Tongue (tissue), 2 donors: Measurements from ENCODE around the gene ANKRD49. TPM values are rescaled to one million over a fixed set of nuclear protein-coding genes. Genes with fewer than 3 reads are reported as not detected.

Source experiments
- DNase-seq: peaks from one replicate; pipeline ENCODE4 v3.0.0-alpha.2; 2015
- total RNA-seq: library from RNA; depleted of rRNA; stranded (reverse); fragments of >200 nt; gene quantifications from one replicate; pipeline ENCODE4 v1.2.3, GENCODE V29; 2014

Gene ANKRD49
- total RNA-seq, 1 donor from 2014 or later: 19.8 TPM

DNA sequence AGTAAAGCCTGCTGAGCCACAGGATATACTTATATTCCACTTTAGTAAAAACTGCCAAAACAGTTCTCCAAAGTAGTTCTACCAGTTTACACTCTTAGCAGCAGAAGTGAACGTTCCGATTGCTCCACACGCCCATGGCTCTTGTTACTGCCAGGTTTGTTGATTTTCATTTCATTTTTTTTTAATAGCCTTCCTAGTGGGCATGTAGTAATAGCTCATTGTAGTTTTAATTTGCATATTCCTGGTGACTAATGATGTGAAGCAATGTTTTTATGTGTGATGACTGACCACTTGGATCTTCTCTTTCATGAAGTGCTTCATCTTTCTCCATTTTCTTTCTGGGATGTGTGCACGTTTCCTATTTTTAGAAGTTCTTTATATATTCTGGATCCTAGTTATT lies 13.7 kb downstream of the ANKRD49 start:
- no peak for DNase-seq

DNA sequence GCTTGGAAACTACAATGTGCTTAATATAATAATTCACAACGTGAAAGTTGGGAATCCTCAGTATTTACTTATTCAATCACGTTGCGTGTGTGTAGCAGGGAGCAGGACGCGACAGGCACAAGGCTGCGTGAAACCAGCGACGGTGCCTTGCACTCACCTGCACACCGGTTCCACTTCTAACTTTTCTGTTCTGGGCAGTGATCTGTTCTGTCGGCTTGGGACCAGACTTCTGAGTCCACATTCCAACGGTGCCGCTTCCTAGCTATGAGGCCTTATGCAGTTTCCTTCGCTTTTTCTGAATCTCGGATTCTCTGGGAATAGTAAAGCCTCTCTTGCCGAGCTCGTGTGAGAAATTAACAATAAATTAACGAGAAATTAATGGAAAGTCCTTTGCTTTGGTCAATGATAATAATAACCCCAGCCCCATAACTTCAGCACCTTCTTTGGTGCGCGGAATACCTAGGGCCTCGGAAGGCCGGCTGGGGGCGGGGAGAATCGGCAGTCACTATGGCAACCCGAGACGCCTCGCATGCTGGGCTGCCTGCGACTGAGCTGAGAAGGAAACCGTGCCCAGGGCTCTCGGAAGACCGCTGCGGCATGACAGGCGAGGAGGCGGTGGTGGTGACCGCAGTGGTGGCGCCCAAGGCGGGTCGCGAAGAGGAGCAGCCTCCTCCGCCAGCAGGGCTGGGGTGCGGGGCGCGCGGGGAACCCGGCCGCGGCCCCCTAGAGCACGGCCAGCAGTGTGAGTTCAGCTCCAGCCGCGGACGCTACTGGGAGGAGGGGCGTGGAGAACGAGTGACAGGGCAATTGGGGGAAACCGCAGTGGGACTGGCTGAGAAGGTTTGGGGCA lies 18.4 kb downstream of the ANKRD49 start, which contains the start of gene C11orf97:
Gene C11orf97, plus strand, starts transcription at position 530 of the 850 bp plus-strand sequence. Its CDS starts 68 bp downstream, at position 598.
- peak; percentile 66 for DNase-seq

DNA sequence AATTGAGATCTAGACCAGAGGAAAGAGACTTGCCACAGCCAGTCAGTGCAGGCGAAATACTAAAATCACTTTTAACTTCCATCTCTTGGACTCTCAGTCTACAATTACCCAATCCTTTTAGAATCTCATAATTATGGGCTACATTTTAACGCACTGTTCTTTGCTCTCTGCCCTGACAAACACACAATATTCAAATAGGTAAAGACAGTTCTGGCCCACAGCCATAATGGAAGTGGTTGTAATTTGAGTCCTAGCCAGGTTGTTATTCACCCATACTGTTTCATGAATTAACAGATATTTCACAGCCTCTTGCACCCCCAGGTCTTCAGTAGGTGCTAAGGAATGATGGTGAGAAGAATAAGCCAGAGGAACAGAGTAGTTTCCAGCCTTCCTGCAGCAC lies 19.3 kb downstream of the ANKRD49 start:
- DNase-seq: no peak

DNA sequence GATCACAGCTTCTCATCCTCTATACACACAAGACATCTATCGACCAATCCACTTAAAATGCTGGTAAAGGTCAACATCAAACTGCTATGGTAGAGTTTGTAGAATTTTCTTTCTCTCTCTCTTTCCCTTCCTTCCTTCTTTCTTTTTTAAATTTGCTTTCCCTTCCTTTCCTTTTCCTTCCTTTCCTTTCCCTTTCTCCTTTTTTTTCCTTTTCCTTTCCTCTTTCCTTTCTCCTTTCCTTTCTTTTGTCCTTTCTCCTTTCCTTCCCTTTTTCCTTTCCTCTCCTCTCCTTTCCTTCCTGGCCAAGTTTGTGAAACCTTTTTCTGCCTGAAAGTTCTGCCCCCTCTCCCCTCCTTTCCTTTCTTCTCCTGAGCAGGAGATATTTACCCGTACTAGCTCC lies 21.6 kb downstream of the ANKRD49 start:
- no peak for DNase-seq

DNA sequence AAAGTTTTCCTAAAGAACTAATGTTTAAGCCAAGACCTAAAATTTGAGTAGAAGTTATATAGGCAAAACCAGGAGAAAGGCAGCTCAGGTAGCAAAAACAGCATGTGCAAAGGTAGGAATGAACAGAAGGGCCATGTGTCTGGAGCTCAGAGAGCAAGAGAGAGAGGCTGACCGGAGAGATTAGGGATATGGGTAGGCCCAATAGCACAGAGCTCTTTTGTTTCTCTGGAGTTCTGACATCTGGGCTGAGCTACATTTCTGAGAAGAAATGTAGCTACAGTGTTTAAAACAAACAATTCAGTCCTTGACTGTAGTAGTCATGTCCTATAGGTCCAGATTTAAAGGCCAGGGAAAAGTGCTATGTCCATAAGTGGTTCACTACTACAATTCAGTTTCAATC lies 22.9 kb downstream of the ANKRD49 start:
- no peak for DNase-seq

DNA sequence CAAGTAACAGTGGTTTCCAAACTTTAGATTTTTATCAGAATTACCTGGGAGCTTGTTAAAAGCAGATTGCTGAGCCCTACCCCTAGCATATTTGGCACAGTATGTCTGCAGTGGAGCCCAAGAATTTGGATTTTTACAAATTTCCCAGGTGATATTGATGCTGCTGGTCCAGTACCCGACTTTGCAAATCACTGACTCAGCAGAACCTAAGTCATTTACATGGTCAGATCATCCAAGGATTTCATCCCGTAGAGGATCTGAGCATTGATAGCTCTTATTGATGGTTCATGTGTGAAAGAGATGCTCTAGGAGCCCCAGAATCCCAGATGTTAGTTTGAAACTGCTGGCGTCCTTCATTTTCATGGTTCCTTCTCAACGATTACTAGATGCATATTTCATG lies 24.5 kb downstream of the ANKRD49 start:
- DNase-seq: no peak

DNA sequence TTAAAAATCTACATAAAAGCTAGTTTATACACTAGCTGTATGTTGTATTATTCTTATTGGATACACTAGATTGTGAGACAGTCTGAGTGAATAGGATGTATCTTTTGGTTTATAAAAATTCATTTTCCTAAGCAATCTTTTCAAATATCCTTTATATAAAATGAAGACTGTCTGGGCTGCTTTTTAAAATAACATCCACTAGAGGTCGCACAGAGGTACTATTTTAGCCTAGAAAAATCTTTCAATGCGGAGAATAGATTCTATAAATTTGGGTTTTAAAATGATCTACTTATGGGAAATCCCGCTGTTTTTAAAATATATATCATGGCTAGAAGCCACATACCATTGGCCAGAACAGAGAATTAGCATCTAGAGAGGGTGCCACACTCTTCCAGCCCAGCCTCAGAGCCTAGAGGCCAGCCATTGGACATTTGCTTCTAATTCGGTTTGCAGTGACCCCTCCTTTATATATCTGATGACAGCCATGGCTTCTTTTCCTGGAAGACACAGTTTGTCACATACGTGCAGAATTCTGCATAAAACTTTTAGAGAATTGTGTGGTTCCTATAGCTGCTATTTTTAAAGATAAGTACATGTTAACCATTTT lies 25.8 kb downstream of the ANKRD49 start:
- peak; percentile 71 for DNase-seq

DNA sequence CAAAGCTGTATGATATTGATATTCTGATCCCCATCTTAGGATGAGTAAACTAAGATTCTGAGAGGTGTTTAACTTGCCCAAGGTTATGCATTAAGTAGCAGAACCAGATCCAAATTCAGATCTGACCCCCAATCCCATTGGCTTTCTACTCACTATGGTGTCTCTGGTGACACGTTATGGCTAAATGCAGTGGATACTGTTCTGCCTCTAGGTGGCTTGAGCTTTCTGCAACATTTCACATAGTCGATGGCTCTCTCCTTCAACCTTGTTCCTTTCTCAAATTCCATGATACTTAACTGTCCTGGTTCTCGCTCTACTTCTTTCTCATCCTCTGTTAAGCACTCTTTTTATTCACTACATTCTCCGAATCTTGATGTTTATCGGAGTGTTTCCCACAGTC lies 27.9 kb downstream of the ANKRD49 start:
- DNase-seq: no peak

DNA sequence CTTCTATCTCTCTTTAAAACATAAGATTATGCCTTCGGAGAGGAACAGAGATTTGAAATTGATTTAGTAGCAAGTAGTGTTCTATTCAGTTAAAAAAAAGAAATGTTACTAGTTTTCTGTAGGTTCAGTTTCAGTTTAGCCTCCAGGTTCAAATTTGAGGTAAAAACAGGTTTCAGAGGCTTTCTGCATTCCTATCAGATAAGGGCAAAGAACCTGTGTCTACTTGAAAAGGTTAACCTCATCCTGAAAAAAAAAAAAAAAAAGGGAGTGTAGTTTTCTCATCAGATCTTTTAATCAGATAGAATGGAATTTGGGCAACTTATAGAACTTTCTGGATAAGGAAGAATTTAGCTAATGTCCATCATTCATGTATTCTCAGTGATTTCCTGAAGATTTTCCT lies 30.6 kb downstream of the ANKRD49 start:
- no peak for DNase-seq

DNA sequence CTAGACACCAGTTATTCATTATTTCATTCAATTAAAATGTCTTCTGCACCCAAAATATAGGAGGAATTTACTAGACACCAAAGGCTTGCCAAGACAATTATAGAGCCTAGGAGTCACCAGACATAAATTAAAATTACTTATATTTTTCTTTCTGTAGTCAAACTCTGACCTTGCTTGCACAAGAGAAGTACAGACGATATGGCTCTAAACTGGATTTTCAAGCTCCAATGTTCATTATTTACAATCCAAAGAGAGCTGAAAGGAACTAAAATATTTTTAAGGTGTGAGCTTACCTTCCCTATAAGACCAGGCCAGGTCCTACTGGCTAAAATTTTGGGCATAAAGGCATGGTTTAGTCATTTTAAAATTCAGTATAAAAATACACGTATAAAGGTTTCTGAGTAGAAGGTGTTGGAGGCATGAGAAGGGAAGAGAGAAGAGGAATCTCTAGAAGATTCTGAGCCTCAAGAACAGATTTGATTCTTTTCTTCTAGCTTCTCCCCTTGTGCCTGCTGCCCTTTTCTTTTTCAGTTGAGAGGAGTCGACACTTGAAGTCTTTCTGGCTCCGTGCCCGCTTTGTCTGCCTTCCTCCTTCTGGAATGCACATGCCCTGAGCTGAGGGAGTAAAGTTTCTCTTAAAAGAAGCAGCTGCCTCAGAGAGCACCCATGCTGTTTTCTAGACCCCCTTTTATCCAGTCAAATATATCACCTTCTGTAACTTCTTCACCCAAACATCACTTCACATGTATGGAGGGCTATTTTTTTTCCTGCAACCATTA lies 32.0 kb downstream of the ANKRD49 start:
- DNase-seq: peak; percentile 88

DNA sequence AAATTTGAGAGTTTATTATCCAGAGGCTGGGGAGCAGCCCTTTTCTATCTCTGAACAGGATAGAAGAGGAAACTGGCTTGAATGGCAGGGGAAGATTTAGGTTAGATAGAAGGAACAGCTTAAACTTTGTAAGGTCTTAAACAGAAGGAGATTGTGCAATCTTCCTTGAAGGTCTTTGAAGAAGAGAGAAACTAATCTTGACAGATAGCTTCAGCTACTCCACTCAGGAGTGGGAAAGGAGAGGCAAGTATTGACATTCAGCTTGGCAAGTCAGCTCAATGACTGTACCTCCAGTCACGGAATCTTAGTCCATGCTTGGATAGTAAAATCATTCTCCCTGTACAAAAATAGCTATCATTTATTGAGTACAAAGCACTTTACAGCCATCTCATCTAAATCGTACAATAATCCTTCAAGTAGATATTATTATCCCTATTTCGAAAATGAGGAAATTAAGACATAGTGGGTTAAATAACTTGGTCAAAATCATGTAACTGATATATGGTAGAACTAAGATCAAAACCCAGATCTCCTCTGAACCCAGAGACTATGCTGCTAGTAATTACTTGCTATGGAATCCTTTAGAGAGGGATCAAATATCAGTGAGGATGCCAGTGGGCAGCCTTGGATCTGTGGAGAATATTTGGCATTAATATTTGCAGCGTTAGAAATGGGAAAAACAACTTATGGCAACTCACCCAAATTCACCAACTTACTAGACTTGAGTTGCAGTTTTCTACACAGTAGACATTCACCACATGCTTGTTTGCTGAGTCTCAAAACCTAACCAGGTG lies 33.1 kb downstream of the ANKRD49 start:
- no peak for DNase-seq

DNA sequence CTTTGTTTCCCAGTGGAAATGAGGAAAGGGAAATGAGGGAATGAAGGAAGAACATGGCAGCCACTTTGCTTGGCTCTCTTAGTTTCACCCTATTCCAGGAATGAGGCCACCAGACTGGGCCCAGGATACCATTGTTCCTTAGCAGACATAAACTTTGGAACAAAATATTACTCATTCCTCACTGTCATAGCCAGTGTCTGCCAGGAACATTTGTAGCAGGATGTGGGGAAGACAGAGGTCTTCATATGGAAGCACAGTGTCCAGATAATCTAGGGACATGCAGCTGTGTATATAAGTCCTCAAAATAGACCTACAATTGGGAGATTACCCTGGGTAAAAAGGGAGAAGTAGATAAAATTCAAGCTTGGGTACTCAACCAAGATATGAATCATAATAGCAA lies 34.8 kb downstream of the ANKRD49 start:
- DNase-seq: no peak

DNA sequence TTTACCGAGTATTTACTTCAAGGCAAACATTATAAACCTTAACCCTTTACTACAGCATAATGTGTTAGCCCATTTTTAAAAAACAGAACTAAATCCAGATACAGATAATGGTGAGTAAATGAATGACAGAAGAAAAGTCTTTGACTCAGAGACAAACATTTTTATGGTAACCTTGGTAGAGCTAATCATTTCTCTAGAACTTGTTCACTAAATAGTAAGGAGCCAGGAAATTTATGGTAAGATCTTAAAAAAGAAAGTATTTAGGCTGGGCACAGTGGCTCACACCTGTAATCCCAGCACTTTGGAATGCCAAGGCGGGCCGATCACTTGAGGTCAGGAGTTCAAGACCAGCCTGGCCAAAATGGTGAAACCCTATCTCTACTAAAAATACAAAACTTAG lies 38.4 kb downstream of the ANKRD49 start:
- DNase-seq: no peak

DNA sequence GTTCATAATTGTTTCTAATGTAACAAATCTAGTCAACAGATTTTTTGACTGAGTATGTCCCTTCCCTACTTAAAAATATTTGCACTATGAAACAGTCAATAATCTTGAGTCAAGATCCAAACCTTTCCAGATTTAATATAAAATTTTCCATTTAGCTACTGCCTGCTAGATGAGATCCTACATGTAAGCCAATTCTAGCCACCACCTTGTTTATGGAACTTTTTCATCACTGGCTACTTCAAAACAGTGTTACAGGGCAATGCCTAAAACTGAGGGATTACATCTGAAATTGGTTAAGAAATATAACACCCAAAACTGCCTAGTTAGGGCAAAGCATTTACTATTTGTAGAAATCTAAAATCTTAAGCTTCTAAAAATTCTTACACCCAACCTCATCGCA lies 39.4 kb downstream of the ANKRD49 start:
- no peak for DNase-seq

DNA sequence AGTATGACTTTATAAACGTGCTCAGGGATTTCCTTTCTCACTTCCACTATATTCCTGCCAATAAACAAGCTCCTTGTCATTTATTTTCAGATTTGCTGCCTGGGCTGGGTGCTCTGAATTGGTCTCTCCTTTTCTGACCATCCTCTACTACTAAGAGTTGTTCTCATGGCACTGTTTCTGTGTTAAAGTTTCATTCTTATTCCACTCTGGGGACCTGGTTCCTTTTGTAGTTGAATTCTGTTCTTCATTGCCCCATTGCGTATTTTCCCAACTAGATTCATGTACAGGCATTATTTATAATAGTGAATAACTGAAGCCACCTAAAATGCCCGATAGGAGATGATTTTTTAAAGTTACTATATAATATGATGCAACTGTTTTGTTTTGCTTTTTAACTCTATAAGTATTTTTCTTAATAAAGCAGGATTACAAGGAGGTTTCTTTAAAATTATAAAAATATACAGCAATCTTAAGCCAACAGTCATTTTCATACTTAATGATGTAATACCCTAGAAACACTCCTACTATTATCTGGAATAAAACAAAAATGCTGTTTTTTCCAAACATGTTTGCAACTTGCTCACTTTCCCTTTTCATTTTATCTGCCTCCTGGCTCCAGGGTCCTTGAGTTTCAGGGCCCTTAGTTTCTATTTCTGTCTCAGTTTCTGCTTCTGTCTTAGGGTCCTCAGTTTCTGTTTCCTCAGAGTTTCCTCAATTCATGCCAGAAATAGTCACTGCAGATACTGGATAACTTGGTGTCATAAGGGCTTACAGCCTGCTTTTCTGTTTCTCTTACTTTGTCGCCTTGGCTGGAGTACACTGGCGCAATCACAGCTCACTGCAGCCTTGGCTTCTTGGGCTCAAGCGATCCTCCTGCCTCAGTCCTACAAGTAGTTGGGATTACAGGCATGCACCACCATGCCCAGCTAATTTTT lies 40.2 kb downstream of the ANKRD49 start:
- no peak for DNase-seq

DNA sequence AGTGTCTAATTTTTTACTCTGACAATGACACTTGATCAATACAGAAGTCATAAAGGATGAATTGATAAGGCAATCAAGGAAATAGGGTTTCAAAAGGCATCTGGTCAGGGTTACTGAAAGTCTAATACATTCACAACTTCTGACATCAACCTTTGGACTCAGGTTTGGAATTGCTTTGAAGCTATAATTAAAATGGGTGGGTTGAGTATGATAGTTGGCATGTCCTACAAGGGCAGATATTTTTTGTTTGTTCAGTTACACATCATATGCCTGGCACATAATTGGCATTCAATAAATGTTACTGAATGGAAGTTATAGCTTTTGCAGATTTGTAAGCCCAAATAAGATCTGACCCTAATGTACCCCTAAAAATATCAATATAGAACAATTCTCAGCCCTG lies 42.6 kb downstream of the ANKRD49 start:
- no peak for DNase-seq

DNA sequence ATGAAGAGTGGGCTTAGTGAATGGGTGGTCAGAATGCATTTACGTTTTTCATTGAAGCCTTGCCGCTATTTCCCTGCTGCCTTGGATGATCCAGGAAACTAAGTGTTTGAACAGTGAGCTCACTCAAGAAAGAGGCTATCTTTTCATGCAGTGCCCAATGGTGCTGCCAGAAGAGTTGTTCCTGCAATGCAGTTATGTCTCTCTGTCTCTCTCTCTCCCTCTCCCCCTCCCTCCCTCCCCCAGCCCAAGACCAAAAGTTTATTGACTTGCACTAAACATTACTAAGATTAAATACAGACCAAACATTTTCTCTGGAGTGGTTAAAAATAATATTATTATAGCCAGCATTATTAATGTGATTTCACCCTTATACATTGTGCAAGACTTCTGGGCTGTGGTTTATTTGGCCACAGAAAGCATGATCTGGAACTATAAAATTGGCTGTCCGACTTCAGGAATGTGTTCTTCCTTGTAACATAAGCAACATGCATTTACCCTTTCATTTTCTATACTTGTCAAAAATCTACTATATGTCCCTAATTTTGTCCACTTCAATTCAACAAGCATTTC lies 43.3 kb downstream of the ANKRD49 start:
- DNase-seq: no peak

DNA sequence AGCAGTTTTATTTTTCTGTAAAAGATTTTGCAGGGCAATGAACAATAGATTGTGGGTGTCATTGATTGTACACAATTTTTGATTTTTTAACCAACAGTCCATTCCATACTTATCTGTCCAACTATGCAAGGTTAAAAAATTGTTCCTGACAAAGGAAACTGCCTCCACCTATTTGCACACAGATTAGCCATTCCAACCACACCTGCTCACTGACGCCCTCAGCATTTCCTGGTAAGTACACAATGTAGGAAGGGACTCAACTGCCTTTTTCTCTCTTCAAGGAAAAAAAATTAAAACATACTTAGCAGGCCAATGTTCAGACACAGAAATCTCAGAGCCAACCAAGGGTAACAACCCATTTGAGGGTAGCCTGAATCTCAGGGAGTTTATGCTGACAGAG lies 45.6 kb downstream of the ANKRD49 start:
- DNase-seq: no peak

DNA sequence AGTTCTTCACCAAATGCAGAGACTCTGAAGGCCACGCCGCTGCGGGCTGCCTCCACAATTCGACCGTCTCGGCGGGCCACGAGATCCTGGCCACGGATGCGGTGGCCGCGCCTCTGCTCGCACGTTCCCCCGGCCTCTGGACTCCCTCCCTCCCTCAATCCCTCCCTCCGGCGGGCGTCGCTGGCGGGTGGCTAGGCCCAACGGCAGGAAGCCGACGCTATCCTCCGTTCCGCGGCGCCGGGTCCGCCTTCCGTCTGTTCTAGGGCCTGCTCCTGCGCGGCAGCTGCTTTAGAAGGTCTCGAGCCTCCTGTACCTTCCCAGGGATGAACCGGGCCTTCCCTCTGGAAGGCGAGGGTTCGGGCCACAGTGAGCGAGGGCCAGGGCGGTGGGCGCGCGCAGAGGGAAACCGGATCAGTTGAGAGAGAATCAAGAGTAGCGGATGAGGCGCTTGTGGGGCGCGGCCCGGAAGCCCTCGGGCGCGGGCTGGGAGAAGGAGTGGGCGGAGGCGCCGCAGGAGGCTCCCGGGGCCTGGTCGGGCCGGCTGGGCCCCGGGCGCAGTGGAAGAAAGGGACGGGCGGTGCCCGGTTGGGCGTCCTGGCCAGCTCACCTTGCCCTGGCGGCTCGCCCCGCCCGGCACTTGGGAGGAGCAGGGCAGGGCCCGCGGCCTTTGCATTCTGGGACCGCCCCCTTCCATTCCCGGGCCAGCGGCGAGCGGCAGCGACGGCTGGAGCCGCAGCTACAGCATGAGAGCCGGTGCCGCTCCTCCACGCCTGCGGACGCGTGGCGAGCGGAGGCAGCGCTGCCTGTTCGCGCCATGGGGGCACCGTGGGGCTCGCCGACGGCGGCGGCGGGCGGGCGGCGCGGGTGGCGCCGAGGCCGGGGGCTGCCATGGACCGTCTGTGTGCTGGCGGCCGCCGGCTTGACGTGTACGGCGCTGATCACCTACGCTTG lies 50.2 kb downstream of the ANKRD49 start, which contains the start of gene FUT4:
Gene FUT4, plus strand, starts transcription at position 227 of the 951 bp plus-strand sequence. Its CDS starts 213 bp downstream, at position 440.
- DNase-seq: peak; percentile 92
